Lower leg skin (tissue), 3 donors: Measurements from ENCODE around the gene PPM1L.

Experiments
- POLR2A ChIP-seq, 2 donors: fragments of 450-650 bp; IDR thresholded peaks; one replicate each; pipeline ENCODE4 v1.6.1; 2016 to 2017; ENCODE audit warnings: antibody characterized with exemption in 2 of 2, mild to moderate bottlenecking in 1 of 2, moderate library complexity in 1 of 2
- TF ChIP-seq, protein P1 (sequence below), 3 donors: fragments of 450-650 bp; IDR thresholded peaks; one replicate each; pipeline ENCODE4 v1.5.1; 2016; ENCODE audit warnings: antibody characterized with exemption in 3 of 3, mild to moderate bottlenecking in 3 of 3, moderate library complexity in 2 of 3

DNA sequence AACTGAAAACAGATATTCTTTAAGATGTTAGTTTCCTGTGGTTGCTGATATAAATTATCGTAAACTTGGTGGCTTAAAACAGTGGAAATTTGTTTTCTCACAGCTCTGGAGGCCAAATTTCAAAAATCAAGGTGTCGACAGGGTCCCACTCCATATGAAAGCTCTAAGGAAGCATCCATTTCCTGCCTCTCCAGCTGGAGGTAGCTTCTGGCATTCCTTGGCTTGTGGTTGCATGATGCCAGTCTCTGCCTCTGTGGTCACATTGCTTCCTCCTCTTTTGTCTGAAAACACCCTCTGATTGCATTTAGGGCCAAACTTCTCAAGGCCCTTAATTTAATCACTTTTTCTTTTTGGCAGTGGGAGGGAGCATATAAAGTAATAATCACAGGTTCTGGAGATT is 96.8 kb downstream of the PPM1L start:
- TF ChIP-seq, protein P1, sequence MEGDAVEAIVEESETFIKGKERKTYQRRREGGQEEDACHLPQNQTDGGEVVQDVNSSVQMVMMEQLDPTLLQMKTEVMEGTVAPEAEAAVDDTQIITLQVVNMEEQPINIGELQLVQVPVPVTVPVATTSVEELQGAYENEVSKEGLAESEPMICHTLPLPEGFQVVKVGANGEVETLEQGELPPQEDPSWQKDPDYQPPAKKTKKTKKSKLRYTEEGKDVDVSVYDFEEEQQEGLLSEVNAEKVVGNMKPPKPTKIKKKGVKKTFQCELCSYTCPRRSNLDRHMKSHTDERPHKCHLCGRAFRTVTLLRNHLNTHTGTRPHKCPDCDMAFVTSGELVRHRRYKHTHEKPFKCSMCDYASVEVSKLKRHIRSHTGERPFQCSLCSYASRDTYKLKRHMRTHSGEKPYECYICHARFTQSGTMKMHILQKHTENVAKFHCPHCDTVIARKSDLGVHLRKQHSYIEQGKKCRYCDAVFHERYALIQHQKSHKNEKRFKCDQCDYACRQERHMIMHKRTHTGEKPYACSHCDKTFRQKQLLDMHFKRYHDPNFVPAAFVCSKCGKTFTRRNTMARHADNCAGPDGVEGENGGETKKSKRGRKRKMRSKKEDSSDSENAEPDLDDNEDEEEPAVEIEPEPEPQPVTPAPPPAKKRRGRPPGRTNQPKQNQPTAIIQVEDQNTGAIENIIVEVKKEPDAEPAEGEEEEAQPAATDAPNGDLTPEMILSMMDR (IDR thresholded peaks at IDR 0.05): no peak
- TF ChIP-seq POLR2A (IDR thresholded peaks at IDR 0.05): no peak
